ENCODE results near the gene NPHP4. TPM values are rescaled to one million over a fixed set of nuclear protein-coding genes. Genes with fewer than 3 reads are reported as not detected.

The NPHP4 gene
- total RNA-seq, 1 donor from 2014 or later = 3.7 TPM

DNA sequence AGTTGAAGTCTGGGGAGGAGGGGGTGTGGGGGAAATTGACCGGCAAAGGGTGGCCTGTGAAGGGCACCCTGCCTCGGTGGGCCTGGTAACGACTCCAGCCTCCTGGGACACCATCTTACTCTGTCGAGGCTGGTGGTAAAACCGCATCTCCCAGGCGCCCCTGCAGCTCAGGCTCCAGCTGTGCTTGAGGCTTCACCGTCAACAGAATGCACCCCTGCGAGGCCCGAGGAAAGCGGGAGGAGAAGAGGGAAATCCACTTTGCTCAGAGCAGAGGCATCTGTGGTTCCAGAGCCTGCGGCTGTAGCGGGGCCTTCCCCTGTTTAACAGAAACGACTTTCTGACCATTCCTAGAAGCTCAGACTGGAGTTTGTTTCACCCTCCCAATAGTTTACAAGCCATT, 165.6 kb downstream of the NPHP4 start:
- Histone ChIP-seq H3K4me1 (no peaks in the 10 kb centered on the region), H3K4me3 (no peak overlapping the region), H3K27ac (replicated peaks) (no peak overlapping the region), H3K27me3 (ENCODE audit: low read depth) (peaks cover 61% of the 10 kb centered on the region), H3K36me3 (no peaks in the 10 kb centered on the region), H3K9me3 (replicated peaks) (peaks cover 4% of the 10 kb centered on the region)
- TF ChIP-seq, protein P1, sequence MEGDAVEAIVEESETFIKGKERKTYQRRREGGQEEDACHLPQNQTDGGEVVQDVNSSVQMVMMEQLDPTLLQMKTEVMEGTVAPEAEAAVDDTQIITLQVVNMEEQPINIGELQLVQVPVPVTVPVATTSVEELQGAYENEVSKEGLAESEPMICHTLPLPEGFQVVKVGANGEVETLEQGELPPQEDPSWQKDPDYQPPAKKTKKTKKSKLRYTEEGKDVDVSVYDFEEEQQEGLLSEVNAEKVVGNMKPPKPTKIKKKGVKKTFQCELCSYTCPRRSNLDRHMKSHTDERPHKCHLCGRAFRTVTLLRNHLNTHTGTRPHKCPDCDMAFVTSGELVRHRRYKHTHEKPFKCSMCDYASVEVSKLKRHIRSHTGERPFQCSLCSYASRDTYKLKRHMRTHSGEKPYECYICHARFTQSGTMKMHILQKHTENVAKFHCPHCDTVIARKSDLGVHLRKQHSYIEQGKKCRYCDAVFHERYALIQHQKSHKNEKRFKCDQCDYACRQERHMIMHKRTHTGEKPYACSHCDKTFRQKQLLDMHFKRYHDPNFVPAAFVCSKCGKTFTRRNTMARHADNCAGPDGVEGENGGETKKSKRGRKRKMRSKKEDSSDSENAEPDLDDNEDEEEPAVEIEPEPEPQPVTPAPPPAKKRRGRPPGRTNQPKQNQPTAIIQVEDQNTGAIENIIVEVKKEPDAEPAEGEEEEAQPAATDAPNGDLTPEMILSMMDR (IDR thresholded peaks at IDR 0.05; ENCODE audit: borderline replicate concordance) = no peak
- intact Hi-C loops (cut with micrococcal nuclease) = no loop called here
- no peak for DNase-seq

DNA sequence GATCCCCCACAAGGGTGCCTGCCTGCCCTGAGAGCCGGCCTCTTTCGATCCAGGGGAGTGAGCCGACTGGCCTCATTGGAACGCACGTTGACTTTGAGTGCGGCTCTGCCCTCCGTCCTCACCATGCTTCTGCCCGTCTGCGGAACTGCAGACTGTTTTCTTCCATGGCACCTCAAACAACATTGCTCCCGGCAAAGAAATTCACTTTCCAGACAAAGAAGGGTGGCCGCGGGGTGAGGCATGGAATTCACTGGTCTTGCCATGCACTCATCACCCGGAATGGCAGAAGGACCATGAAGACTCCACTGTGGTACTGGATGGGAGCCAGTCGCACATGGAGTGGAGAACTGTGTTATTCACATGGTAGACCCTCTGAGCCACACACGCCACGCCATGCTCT, 169.5 kb downstream of the NPHP4 start:
- peaks cover 4% of the 10 kb centered on the region for H3K9me3 ChIP-seq (replicated peaks)
- intact Hi-C loops (cut with micrococcal nuclease) = no loop called here
- DNase-seq = no peak
- no peaks in the 10 kb centered on the region for H3K36me3 ChIP-seq
- no peak overlapping the region for H3K27ac ChIP-seq (replicated peaks)
- H3K27me3 ChIP-seq (ENCODE audit: low read depth) = peaks cover 57% of the 10 kb centered on the region
- H3K4me3 ChIP-seq = no peak overlapping the region
- no peaks in the 10 kb centered on the region for H3K4me1 ChIP-seq
- TF ChIP-seq, protein P1 (IDR thresholded peaks at IDR 0.05; ENCODE audit: borderline replicate concordance) = no peak

DNA sequence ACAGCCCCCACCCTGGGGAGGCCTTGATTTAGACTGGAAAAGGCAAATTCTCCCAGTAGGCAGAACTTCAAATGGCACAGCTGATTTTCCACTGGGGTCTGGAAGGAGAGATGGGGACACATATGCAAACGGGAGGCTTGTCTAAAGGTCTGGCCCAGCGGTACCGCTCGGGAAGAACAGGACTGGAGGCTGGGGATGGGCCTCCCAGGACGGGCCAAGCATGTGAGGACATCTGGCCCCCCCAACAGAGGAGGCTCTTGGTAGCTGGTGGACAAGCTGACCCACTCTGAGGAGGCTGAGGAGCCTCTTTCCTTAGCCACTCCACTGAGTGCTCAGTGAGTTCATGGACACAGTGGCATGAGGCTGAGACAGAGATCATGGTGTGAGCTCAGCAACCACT, 170.0 kb downstream of the NPHP4 start:
- TF ChIP-seq, protein P1 (IDR thresholded peaks at IDR 0.05; ENCODE audit: borderline replicate concordance) = no peak
- H3K36me3 ChIP-seq = no peaks in the 10 kb centered on the region
- no peak overlapping the region for H3K4me3 ChIP-seq
- no peak overlapping the region for H3K27ac ChIP-seq (replicated peaks)
- no peak for DNase-seq
- H3K27me3 ChIP-seq (ENCODE audit: low read depth) = peaks cover 61% of the 10 kb centered on the region
- no peaks in the 10 kb centered on the region for H3K4me1 ChIP-seq
- intact Hi-C loops (cut with micrococcal nuclease) = no loop called here
- peaks cover 4% of the 10 kb centered on the region for H3K9me3 ChIP-seq (replicated peaks)

DNA sequence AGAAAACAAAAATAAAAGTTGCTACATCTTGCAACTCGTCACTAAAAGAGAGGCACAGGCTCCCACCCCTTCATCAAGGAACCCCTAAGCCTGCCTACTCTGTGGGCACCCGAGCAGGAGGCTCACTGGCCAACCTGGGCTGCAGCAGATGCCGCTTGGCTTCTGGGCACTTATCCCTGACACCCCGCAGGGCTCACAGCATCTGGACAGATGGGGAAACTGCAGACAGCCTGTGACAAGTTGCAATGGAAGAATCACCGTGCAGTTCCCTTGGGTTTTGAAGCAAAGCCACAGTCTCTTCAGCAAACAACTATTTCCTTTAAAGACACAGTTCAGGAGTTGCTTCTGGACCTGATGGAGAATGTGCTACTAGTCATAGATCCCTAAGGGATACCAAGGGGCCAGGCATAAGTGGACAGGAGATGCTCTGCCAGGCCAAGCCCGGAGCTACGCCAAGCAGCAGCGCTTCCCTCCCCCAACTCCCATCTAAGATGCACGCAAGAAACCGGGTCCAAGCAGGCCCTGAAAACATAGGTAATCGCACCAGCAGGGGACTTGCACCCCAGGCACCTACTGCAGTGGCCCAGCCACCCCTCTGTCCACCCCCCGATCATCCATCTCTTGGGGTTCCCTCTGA, 170.6 kb downstream of the NPHP4 start:
- Histone ChIP-seq H3K9me3 (replicated peaks) (peaks cover 4% of the 10 kb centered on the region), H3K27ac (replicated peaks) (no peak overlapping the region), H3K4me3 (no peak overlapping the region), H3K36me3 (no peaks in the 10 kb centered on the region), H3K4me1 (no peaks in the 10 kb centered on the region), H3K27me3 (ENCODE audit: low read depth) (peaks cover 61% of the 10 kb centered on the region)
- intact Hi-C loops (cut with micrococcal nuclease) = no loop called here
- no peak for DNase-seq
- TF ChIP-seq, protein P1 (IDR thresholded peaks at IDR 0.05; ENCODE audit: borderline replicate concordance) = no peak

DNA sequence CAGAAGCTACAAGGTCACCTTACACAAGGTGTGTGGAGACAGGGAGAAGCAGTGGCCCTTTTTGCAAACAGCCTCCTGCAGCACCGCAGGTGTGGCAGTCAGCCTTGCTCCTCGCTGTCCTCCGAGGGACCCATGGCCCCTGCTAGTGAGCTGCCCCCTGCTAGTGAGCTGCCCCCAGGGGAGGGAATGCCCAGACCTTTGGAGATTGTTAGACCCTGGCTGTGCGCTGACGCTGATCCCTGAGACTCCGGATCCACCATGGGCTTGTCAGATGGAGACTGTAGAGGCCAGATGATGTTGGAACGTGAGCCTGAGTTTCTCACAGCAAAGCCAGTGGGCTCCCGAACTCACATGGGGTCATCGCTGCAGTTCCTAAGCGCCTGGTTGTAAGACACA, 172.2 kb downstream of the NPHP4 start:
- no peak for DNase-seq
- H3K4me3 ChIP-seq = no peak overlapping the region
- H3K27ac ChIP-seq (replicated peaks) = no peak overlapping the region
- H3K36me3 ChIP-seq = no peaks in the 10 kb centered on the region
- H3K9me3 ChIP-seq (replicated peaks) = peaks cover 4% of the 10 kb centered on the region
- H3K27me3 ChIP-seq (ENCODE audit: low read depth) = peaks cover 74% of the 10 kb centered on the region
- H3K4me1 ChIP-seq = no peaks in the 10 kb centered on the region
- TF ChIP-seq, protein P1 (IDR thresholded peaks at IDR 0.05; ENCODE audit: borderline replicate concordance) = no peak
- intact Hi-C loops (cut with micrococcal nuclease) = no loop called here

Measured in left ventricle myocardium inferior (tissue), 1 donor.